ENCODE data around the gene PRKG1.

GRCh38 chr10:51574248-51575048 is 500.2 kb downstream of the PRKG1 start:
- no peak for TF ChIP-seq MXI1 (IDR thresholded peaks at IDR 0.05; ENCODE audit: borderline replicate concordance, low read depth, low read length)
- TF ChIP-seq MAFK (IDR thresholded peaks at IDR 0.05; ENCODE audit: low read depth, low read length) = no peak
- TF ChIP-seq USF2 (IDR thresholded peaks at IDR 0.05; ENCODE audit: low read depth, low read length) = no peak
- TF ChIP-seq POLR2A (IDR thresholded peaks at IDR 0.05; ENCODE audit: low read depth, low read length) = no peak
- TF ChIP-seq CTCF (conservative IDR thresholded peaks at IDR 0.05; ENCODE audit: low read depth, low read length) = no peak
- TF ChIP-seq RAD21 (IDR thresholded peaks at IDR 0.05; ENCODE audit: low read length) = no peak
- no peak for TF ChIP-seq BHLHE40 (IDR thresholded peaks at IDR 0.05; ENCODE audit: low read depth, low read length)
